Subcutaneous adipose tissue (tissue), 4 donors: ENCODE measurements around the gene CDC25B. TPM values are rescaled to one million over a fixed set of nuclear protein-coding genes. Genes with fewer than 3 reads are reported as not detected.

Source experiments
- total RNA-seq, 4 donors: library from RNA; depleted of rRNA; stranded (reverse); fragments of >200 nt; gene quantifications; one replicate each; pipeline ENCODE4 v1.1.0, GENCODE V29; 2016
- TF ChIP-seq, protein P1 (sequence below): fragments of 450-650 bp; IDR thresholded peaks from one replicate; pipeline ENCODE4 v1.5.1; 2016; ENCODE audit warnings: low read depth, mild to moderate bottlenecking, control low read depth, antibody characterized with exemption, moderate library complexity

The CDC25B gene
- total RNA-seq, 4 donors from 2014 or later, result 14.7 to 25.6 (median 19.2) TPM

DNA sequence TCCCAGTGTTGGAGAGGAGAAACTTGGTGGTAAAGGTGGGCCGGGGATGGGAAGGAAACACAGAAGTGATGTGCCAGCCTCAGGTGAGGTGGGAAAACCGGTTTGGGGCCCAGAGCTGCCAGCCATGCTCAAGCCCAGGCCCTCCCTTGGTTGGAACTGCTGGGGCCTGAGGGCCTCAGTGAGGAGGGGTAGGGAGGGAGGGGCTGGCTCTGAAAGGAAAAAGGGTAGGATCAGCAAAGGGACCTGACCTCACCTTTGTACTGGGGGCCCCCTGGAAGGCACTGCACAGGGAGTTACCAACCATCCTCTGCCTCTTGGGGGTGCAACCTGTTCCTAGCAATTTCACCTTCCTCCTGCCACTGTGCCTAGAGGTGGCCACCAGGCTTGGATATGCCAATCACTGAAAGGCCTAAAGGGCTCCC, 13.0 kb upstream of the CDC25B start:
- TF ChIP-seq, protein P1, sequence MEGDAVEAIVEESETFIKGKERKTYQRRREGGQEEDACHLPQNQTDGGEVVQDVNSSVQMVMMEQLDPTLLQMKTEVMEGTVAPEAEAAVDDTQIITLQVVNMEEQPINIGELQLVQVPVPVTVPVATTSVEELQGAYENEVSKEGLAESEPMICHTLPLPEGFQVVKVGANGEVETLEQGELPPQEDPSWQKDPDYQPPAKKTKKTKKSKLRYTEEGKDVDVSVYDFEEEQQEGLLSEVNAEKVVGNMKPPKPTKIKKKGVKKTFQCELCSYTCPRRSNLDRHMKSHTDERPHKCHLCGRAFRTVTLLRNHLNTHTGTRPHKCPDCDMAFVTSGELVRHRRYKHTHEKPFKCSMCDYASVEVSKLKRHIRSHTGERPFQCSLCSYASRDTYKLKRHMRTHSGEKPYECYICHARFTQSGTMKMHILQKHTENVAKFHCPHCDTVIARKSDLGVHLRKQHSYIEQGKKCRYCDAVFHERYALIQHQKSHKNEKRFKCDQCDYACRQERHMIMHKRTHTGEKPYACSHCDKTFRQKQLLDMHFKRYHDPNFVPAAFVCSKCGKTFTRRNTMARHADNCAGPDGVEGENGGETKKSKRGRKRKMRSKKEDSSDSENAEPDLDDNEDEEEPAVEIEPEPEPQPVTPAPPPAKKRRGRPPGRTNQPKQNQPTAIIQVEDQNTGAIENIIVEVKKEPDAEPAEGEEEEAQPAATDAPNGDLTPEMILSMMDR, result no peak

DNA sequence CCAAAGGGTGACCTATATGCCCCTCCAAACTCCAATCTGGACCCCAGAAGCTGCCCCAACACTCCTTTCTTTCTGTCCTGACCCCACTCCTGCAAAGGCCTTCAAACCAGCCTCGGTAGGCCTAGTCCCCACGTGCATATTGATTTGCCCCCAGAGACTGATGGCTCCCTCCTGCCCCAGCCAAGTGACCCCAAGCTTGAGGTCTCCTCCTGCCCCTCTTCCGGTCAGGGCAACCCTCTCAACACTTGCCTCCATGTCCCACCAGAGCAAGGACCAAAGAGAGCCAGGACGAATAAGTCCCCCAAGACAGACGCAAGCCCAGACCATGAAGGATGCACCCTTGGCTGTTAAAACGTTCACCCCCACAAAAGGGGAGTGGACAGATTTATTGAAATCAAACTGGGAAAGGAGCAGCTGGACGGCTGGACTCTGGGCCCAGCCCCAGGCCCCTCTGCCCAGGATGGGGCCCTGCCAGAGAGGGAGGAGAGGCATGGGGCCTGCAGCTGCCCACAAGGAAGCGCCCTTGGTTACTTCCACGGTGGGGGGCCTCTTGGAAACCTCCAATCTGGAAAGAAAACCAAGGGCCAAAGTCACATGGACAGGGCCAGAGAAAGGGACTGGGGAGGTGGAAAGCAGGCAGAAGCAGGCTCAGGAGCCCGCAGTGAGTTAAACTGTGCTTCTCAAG, 12.5 kb upstream of the CDC25B start:
- TF ChIP-seq, protein P1, result no peak

DNA sequence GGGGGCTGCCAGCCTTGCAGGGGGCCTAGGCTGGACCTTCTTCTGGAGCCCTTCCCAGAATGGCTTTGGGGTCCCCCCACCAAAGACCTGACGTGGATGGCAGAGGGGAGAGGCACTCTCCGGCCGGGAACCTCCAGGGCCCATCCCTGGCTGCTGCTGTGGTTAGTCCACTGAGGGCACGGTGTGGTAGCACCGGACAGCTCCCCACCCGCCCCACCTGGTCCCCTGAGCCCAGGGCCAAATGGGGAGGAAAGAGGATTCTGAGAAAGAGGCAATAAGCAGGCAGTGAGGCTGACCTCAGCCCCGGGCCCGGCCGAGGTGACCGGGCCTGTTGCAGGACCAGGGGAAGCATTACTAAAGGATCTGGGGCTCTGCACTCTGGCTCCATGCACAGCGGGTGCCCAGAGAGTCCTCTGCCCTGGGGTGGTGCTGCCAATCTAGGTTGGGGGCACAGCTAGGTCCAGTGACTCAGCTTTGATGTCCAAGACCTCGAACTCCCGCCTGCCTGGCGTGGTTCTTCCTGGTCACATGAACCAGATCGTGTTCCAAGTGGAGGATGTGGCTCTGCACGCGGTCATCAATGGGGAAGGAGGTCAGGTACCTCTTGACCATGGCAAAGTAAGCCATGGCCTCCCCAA, 11.8 kb upstream of the CDC25B start:
- TF ChIP-seq, protein P1, result no peak

DNA sequence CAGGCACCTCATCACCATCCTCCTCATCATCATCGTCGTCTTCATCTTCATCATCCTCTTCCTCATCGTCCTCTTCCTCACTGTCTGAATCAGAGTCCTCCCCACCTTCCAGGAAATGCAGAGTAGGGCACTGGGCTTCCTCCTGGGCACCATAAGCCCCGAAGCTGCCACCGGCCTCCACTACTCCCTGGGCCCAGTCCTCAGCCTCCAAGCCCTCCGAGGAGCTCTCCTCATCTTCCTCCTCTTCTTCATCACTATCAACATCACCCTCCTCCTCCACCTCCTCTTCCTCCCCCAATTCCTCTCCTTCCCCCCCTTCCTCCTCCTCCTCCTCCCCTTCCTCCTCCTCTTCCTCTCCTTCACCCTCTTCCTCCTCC, 11.3 kb upstream of the CDC25B start:
- TF ChIP-seq, protein P1, result no peak

DNA sequence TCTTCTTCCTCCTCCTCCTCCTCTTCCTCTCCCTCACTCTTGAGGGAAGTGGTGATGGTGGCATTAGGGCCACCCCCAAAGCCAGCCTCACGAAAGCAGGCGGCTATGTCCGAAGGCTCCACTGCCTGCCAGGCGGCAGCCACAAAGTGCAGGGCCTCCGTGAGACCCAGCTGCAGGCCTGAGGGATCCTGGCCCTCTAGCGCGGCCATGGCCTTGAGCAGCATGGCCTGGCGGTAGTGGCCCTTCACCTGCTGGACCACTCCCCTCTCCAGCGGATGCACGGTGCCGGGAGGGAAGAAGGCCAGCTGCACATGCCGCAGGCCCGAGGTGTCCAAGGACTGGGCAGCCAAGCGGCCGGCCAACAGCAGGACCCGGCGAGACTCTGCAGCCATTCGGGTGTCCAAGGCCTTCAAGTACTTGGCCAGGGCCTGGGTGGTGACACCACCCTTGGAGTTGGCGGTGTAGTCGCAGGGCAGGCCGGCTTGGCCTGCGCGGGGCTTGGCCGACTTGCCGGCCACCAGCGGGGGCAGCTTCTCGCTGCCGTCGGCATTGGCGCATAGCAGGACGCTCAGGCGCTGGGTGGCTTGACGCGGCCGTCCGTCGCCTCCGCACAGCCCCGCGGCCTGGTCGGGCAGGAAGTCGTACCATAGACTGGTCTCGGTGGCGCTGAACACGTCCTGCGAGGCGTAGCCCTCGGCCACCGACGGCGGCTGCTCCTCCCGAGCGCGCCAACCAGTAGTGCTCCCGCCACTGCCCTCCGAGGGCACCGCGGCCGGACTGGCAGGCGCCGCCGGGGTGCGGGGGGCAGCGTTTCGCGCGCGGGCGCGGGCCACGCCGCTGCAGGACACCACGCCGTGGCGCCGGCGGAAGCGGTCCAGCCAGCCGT, 10.6 kb upstream of the CDC25B start:
- TF ChIP-seq, protein P1, result no peak

DNA sequence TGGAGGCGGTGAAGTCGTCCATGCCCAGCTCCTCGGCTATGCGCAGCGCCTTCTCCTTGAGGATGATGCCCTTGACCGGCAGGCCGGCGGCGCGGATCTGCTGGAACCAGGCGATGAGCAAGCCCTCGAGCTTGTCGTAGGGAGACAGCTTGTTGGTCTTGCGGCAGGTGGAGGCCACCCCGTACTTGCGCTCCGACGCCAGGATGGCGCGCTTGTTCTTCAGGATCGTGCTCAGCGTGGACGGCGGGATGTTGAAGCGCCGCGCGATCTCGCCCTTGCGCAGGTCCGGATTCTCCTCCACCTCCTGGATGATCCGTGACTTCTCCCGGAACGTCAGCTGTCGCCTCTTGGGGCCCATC, 10.0 kb upstream of the CDC25B start:
- TF ChIP-seq, protein P1, result no peak
